Measurements from ENCODE around the gene KIAA1328.
A peak's percentile ranks its signal among the peaks of the same experiment; 100 is the strongest.

Gene KIAA1328

DNA sequence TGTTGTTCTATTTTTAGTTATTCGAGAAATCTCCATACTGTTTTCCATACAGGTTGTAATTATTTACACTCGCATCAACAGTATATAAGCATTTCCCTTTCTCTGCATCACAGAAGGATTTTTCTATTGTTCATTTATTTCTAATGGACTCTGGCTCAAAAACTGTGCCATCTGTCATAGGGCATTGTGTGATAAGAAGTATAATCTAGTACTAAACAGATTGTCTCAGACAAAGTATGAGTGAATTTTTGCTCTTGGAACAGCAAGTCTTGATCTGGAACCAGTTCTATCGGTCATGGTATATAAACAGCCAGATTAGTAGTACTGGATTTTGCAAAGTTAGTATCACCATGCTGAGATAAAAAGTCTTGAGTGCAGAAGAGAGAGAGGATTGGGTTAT, 145.8 kb downstream of the KIAA1328 start:
- DNase-seq: no peak

DNA sequence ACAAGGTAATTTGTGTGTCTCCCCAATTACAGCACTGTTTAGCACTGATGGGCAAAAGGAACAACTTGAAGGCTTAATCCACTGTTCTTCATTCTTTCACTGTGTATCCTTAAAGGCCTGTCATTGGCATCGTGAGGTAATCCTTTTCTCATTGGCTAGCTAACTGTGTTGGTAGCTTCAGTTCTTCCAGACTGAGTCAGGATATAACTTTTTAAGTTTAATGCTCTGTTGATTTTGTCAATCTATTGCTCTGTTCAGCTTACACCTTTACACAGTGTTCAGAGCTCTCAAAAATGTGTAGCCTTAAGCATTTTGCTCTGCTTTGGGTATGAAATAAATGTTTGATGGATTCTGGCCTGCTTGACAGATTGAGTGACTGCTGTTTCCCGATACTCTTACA, 148.2 kb downstream of the KIAA1328 start:
- no peak for DNase-seq

DNA sequence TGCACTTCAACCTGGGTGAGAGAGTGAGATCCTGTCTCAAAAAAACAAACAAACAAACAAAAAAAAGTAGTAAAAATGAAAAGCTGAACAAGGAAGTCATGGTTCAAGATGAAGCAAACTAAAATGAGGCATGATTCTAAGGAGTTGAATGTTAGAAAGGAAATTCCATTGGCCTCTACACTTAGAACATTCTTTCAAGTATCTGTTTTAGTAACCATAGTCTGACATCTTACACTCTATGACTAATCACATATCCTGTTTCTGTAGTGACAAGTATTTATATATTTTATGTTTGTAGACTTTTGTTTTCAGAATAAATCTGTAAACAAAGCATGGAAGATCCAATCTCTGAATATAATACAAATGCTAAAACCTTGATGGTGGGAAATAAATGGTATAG, 164.1 kb downstream of the KIAA1328 start:
- DNase-seq: no peak

- DNase-seq: no peak
Observed at GRCh38 chr18:37006742-37007141, 177.8 kb downstream of the KIAA1328 start.

- DNase-seq: no peak
Observed at GRCh38 chr18:37012452-37012851, 183.5 kb downstream of the KIAA1328 start.

DNA sequence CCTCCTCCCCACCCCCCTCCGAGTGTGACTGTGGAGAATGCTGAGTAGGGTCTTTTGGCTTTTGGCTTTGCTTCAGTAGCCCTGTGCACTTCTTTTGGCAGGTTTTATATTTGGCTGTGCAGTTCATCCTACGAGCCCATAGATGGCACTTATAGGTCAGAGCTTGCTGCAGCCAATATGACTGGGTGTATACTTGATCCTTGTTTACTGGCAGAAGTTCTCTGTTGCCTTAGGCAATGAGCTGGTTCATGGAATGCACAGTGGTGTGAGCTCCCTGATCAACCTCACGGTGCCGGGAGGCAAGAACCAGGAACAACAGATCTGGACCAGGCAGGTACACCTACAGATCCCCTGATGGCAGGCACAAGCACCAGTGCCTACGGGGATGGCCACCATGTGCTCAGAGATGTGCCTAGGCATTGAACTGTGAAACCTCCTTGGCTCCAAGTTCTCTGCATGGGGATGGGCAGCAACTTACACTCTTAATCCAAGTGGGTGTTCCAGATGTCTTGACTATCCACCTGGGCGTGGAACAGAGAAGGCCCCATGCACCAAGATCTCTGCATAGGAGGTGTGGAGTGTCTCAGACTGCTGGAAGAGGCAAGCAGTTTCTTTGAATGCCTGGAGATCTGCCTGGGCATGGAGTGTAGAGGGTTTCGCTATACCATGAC, 190.4 kb downstream of the KIAA1328 start:
- peak; percentile 41 to 59 for DNase-seq

- DNase-seq: no peak
Observed at GRCh38 chr18:37033419-37033818, 204.5 kb downstream of the KIAA1328 start.

DNA sequence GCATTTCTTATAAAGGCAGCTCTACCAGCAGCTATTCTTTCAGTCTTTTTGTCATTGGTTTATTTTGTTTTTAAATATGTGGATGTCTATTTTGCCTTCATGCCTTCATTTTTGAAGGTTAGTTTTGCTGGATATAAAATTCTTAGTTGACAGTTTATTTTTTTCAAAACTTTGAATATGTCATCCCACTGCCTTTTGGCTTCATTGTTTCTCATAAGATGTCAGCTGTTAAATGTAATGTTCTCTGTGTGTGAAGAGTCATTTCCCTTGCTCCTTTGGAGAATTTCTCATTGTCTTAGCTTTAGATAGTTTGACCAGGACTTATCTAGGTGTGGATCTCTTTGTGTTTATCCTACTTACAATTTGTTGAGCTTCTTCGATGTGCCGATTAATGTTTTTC, 213.5 kb downstream of the KIAA1328 start:
- DNase-seq: no peak

DNA sequence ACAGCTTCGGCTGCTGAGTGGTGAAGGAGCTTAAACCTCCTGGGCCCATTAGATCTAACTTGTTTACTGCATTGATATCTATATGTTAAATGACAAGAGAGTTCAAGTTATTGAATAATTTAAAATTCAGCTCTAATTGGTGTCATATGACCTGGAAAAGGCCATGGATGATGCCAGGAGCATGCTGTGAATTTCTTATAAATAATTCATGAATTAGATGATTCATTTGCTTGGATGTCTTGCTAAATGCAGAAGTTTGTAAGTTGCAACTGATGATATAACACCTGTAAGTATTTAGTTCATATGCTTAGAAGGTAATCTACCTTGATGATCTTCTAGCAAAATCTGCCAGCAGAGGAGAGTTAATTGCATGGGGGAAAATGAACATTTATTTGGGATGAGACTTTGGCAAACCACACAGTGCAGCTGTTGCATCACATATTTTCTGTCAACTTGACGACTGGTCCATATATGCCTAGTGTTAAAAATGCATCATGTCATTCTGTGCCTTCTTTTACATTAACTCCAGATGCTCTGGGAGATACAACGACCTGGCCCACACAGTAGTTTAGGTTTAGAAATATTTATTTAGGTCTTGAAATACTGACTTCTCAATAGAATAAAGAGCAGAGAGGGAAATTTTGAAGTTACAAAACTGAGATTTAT, 226.3 kb downstream of the KIAA1328 start:
- DNase-seq: no peak

- no peak for DNase-seq
Observed at GRCh38 chr18:37064187-37064586, 235.3 kb downstream of the KIAA1328 start.

GRCh38 chr18:37065254-37065653, 236.3 kb downstream of the KIAA1328 start:
- DNase-seq: no peak

- DNase-seq: no peak
Observed at GRCh38 chr18:37084912-37085311, 256.0 kb downstream of the KIAA1328 start.

DNA sequence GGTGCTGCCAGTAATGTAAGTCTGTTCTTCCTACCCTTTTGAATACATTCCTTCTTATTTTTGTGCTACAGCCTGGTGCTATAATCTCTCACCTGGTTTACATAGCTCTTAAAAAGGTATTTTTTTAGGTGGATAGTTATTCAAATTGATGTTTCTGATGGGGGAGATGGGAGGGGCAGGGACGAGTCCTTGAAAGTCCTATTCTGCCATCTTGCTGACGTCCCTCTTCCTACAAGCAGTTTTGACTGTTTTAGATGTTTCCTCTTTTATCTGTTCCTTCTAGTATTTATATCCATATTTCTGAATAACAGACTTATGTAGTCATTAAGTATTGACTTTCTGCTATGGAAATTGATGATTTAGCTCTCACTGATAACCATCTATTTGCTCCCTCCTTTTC, 256.4 kb downstream of the KIAA1328 start:
- DNase-seq: no peak

GRCh38 chr18:37107748-37108522, 279.0 kb downstream of the KIAA1328 start:
- DNase-seq: peak; percentile 46 to 52

- DNase-seq: no peak
Observed at GRCh38 chr18:37122877-37123276, 293.9 kb downstream of the KIAA1328 start.

DNA sequence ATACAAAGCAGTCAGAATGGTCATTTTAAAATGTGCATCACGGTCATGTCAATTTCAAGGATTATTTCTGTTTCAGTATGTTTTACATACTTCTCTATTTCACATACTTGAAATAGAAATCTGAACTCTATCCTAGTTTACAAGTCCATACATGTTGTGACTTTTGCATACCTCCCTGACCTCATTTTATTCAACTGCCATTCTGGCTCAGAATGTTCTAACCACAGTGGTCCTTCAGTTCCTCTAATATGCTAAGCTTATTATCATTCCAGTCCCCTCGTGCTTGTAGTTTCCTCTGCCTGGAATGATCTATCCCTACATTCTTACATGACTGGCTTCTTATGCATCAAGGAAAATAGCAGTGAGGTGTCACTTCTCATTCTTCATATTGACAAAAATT, 295.6 kb downstream of the KIAA1328 start:
- no peak for DNase-seq

- DNase-seq: no peak
Observed at GRCh38 chr18:37135177-37135576, 306.2 kb downstream of the KIAA1328 start.

GRCh38 chr18:37138456-37138855, 309.5 kb downstream of the KIAA1328 start:
- DNase-seq: no peak

DNA sequence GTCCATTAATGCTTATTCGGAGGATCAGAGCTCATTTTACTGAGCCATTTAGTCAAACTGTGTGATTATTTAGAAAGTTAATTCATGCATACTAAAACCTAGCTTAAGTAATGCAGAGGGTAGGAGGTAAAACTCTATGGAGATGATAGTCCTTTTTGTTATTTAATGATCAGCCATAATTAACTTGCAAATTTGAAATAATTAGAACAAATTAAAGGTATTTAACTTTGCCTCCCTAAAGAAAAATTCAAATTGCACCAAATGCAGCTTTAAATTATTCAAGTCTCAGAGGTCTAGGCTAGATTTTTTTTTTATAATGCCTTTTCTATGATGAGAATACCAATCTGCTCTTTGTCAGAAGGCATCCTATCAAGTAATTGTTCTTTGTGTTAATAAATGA, 310.9 kb downstream of the KIAA1328 start:
- no peak for DNase-seq

DNA sequence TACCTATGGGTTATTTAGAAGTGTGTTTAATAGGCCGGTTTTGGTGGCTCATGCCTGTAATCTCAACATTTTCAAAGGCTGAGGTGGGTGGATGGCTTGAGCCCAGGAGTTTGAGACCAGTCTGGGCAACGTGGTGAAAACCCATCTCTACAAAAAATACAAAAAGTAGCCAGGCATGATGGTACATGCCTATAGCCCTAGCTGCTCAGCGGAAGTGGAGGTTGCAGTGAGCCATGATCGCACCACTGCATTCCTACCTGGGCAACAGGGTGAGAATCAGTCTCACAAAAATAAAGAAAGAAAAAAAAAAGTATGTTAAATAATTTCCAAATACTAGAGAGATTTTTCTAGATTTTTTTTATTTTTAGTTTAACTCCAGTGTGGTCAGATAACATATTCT, 316.0 kb downstream of the KIAA1328 start:
- DNase-seq: no peak

DNA sequence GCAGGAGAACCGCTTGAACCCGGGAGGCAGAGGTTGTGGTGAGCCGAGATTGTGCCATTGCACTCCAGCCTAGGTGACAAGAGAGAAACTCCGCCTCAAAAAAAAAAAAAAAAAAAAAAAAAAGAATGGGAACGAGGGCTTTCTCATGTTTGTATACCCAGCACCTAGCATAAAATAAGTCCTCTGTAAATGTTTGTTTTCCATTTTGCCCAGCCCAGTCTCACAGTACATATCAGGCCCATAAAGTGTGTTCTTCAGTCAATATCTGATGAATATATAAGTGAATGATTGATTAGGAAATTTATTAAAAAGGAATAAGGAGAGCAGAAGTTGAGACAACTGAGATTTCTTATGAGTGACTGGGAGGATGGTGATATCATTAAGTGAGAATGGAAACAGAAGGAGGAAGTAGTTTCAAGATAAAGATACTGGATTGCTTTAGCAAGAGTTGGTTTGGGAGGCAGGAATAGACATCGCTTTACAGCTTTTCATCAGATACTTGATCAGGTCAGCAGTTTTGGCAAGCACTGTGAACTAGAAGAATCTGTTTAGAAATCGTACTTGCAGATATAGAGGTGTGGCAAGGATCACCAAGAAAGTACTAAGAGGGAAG, 327.5 kb downstream of the KIAA1328 start:
- no peak for DNase-seq

DNA sequence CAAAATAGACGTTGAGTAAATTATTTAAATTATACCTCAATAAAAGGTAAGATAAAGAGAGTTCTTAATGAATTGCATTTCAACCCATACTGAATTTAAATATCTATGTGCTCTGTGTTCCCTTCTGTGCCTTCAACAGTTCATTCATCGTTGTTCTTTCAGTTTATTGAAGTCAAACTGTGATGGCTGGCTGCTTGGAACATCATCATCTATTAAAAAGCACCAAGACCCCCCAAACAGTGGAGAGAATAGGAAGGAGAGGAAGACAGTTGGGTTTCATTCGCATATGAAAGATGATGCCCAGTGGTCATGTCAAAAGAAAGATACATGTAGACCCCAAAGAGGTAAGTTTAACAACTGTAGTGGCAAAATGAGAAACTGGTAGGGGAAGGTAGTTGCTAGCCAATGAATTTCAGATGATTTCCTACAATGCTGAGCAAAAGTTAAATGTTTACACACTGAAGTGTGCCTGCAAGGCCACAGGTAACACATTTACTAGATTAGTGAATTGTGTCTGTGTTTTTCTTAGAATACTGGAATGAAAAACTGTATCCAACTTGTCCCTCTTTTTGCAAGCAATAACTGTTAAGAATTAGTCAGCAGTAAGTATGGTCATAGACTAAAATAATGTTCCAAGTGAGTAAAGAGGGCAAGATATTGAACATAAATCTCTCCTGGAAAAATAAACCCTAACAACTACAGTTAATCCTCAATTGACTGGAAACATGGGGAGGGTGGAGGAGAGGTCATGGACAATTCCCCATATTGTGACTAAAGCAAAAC, 331.3 kb downstream of the KIAA1328 start:
- no peak for DNase-seq

DNA sequence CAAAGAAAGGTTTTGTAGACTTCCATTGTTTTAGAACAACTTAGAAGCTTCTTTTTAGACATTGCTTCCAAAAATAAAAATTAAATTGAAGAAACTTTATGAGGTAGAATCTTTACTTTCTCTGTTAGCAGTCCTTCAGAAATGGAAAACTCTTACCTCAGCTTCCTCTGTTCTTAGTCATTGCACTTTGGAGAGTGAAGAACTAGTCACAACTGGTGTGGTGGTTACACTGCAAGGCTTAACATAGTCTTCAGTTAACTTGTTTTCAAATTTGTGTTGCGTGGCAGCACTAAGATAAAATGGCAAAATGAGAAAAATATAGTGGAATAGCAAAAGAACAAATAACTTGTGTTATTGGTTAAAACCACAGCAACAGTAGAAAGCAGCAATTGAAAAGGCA, 332.6 kb downstream of the KIAA1328 start:
- DNase-seq: no peak
